Measurements from ENCODE around the gene ATP9B. TPM values are rescaled to one million over a fixed set of nuclear protein-coding genes. Genes with fewer than 3 reads are reported as not detected.
"Not testable (repeated sequence)": the region's sequence is repeated elsewhere in the genome, so short reads cannot be mapped to it uniquely, and the experiment has no call there.

The ATP9B gene
- total RNA-seq, 1 donor from 2014 or later, result 30.2 TPM

DNA sequence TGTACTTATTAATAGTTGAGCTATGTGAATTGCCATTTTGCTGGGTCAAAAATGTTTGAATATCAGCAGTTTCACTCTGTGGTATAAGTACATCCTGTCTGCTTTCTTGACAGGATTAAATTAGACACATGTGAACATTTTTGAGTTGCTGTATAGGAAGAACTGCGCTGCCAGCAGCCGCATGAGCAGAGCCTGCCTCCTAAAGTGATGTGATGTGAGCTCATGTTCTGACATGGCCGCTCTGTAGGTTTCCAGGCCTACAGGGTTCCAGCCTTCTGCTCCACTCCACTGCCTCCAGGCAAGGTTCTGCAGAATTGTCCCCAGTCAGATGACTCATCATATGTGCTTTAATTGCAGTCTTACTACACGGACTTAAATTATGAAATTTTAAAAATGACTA lies 206.8 kb downstream of the ATP9B start:
- intact Hi-C loops (cut with micrococcal nuclease), result no loop called here

- intact Hi-C loops (cut with micrococcal nuclease), result no loop called here
Measured at GRCh38 chr18:79278896-79279295, 209.7 kb downstream of the ATP9B start.

DNA sequence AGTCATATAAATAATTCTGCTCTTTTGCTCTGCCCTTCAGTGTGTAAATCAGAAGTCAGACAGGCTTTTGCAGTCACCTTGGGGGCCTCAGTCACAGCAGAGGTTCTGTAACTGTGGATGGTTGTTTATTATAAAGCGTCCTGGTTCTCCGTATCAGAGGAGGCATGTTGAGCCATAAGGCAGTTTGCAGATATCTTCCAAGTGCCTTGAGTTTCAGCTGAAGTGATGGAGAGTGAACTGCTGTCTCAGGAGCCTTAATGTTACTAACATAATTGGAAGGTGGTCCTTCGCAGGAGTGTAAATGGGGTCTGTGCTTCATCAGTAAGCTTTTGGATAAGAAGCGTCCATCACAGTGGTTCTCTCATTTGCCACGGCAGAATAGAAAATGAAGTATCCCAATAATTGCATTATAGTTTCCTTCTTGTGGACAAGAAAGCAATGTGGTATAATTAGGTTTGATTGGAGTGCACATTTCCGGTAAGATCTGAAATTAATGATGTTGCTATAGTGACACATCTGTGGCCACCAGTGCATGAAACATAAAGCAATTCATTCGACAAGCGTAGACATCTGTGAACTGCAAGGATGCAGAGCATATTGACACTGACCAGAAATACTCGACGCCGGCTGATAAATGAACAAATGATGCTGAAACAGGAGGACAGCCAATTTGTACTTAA lies 214.1 kb downstream of the ATP9B start:
- intact Hi-C loops (cut with micrococcal nuclease), result no loop called here

- intact Hi-C loops (cut with micrococcal nuclease), result no loop called here
Measured at GRCh38 chr18:79283929-79284328, 214.7 kb downstream of the ATP9B start.

GRCh38 chr18:79285191-79285590 lies 216.0 kb downstream of the ATP9B start:
- intact Hi-C loops (cut with micrococcal nuclease), result not testable (repeated sequence)

- intact Hi-C loops (cut with micrococcal nuclease), result not testable (repeated sequence)
Measured at GRCh38 chr18:79290409-79290808, 221.2 kb downstream of the ATP9B start.

GRCh38 chr18:79290876-79291275 lies 221.7 kb downstream of the ATP9B start:
- intact Hi-C loops (cut with micrococcal nuclease), result no loop called here

DNA sequence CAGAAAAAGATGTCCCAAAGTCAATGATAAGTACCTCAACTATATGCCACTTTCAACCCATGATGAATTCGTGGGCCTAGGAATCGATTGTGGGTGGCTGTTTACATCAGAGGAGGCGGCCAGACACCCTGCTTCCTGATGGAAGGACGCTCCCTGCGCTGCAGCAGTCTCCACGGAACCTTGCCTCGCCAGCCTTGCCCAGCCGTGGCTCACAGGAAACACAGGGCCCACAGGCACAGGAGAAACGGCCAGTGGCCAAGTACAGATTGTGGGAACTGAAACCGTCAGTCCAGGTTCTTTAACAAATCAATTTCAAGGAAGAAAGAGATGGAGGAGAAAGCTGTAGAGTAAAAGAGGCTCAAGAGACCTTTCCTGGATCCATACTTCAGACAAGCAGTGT lies 225.0 kb downstream of the ATP9B start:
- intact Hi-C loops (cut with micrococcal nuclease), result no loop called here

DNA sequence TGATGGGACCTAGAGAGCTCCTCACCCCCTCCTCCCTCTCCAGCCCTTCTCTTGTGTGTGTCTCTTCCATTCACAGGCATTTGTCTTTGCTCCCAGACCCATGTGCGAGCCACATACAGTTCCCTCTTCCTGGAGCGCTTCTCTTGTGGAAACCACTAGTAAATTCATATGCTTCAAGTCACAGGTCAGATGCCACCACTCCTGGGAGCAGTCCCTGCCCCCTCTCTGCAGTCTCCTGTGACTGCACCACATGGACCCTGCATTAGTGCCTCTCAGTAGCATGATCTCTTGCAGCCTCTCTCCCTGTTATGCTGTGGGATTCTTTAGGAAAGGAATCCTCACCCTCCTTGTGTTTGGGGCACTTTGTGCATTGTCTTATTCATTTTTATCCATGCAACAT lies 230.1 kb downstream of the ATP9B start:
- intact Hi-C loops (cut with micrococcal nuclease), result no loop called here

- intact Hi-C loops (cut with micrococcal nuclease), result no loop called here
Measured at GRCh38 chr18:79299711-79300110, 230.5 kb downstream of the ATP9B start.

DNA sequence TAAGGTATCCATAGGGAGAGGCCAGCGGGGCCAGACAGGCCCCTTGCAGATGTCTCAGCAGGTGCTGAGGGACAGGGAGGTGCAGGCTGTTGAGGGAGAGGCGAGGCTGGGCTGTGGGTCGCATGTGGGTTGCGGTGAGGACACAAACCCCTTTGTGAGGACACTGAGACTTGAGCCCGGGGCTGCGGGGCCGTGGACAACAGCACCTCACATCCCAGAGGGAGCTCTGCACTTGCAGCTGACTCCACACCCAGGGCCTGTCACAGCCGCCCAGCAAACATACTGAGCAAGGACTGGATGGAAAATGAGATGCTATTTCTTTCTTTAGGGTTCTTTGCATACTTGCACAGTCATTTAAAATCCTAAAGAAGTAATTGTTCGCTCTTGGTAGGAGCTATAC lies 231.2 kb downstream of the ATP9B start:
- intact Hi-C loops (cut with micrococcal nuclease), result no loop called here

GRCh38 chr18:79302120-79302519 lies 232.9 kb downstream of the ATP9B start:
- intact Hi-C loops (cut with micrococcal nuclease), result no loop called here

- intact Hi-C loops (cut with micrococcal nuclease), result no loop called here
Measured at GRCh38 chr18:79305911-79306310, 236.7 kb downstream of the ATP9B start.

DNA sequence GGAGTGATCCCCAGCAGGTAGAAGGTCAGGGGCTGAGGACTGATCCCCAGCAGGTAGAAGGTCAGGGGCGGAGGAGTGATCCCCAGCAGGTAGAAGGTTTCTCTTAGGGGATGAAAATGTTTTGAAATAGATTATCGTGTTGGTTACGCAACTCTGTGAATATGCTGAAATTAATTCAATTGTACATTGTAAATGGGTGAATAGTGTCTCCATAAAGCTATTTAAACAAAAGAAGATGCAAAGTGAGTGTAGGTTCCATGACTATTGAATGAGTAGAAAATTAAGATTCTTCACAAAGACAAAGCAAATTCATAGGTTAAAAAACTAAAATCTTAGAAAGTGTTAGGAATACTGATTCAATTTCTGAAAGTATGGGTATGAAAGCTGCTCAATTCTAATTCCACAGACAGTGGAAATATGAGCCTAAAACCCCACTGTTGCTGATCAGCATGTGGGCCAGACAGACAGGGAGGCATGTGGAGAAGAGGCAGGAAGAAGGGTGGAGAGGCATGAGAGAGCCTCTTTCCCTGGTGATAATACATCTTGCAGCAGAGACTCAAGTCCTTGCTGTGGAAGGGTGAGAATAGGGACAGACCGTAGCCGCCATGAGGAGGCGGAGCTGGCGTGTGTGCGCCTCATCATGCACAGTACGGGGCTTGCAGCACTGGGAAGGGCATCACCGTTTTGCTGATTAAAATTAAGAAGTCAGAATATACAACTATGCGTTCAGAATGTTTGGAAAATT lies 240.6 kb downstream of the ATP9B start:
- intact Hi-C loops (cut with micrococcal nuclease), result no loop called here

- intact Hi-C loops (cut with micrococcal nuclease), result no loop called here
Measured at GRCh38 chr18:79314838-79315388, 245.7 kb downstream of the ATP9B start.

DNA sequence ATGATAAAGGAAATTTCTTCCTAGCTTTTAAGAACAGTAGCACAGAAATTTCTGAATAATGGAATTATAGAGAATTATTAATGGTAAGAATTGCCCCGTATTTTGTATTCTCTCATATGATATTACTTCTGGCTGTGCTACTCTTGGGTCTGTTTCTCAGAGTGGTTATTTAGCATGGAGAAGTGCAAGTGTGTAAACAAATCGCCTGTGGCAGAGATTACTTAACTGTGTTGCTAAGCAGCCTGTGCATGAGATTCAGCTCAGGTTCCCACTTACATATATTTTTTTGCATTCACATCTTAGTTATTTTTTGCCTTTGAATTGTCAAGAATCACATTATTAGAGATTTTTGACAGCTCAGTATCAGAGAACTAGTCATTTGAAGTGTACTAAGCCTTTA lies 246.4 kb downstream of the ATP9B start:
- intact Hi-C loops (cut with micrococcal nuclease), result no loop called here

- intact Hi-C loops (cut with micrococcal nuclease), result no loop called here
Measured at GRCh38 chr18:79317703-79318102, 248.5 kb downstream of the ATP9B start.

- intact Hi-C loops (cut with micrococcal nuclease), result no loop called here
Measured at GRCh38 chr18:79318142-79318673, 249.0 kb downstream of the ATP9B start.

GRCh38 chr18:79320216-79320850 lies 251.1 kb downstream of the ATP9B start:
- intact Hi-C loops (cut with micrococcal nuclease), result no loop called here

DNA sequence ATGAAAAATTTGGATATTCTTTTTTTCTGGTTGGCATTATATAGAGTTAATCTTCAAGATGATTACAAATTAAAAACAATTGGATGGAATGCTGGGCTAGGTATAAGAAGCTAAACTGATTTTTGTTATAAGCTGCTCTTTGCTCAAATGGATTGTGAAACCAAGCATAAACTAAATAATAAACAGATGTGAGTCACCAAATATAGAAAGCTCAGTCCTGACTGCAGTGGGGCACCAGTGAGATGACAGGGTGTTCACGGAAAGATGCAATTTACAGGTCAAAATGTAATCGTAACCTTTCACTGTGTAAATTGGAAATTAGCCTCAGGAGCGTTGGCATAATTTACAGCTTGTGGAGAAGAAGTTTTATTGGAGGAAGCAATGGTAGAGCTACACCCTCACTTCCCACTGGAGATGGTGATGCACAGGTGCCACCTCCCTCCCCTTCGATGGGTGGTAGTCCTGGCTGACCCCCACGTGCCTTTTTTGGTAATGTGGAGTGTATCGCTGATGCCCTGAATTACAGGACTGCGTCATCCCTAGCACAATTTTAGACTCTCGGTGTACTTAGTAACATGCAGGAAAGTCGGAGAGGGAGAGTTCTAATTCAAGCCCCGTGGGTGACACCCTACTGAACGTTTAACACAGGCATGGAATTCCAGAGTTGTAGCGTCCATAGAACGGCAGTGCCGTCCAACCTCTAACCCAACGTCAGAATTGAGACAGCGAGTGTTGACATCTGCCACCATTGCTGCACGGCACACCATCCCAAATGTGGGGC lies 252.6 kb downstream of the ATP9B start:
- intact Hi-C loops (cut with micrococcal nuclease), result no loop called here

- intact Hi-C loops (cut with micrococcal nuclease), result no loop called here
Measured at GRCh38 chr18:79322441-79322840, 253.2 kb downstream of the ATP9B start.

Measured in T-helper 2 cell treated with Interferon-gamma antibody and Interleukin-4, amounts not matched to agents 100 ng/mL and 5 ng/mL, for 36 hours (primary cell).